Umbilical cord (tissue), 2 donors: ENCODE measurements around the gene KIF17. TPM values are rescaled to one million over a fixed set of nuclear protein-coding genes. Genes with fewer than 3 reads are reported as not detected.

ENCODE experiments used
- DNase-seq: peaks from one replicate; pipeline ENCODE4 v3.0.0-alpha.2; 2015; ENCODE audit warnings: low spot score
- total RNA-seq: library from RNA; depleted of rRNA; stranded (reverse); fragments of >200 nt; gene quantifications from one replicate; pipeline ENCODE4 v1.2.3, GENCODE V29; 2014; ENCODE audit warnings: low replicate concordance; ENCODE audit not compliant: insufficient read depth

KIF17 gene
- total RNA-seq, 1 donor from 2014 or later: not detected

DNA sequence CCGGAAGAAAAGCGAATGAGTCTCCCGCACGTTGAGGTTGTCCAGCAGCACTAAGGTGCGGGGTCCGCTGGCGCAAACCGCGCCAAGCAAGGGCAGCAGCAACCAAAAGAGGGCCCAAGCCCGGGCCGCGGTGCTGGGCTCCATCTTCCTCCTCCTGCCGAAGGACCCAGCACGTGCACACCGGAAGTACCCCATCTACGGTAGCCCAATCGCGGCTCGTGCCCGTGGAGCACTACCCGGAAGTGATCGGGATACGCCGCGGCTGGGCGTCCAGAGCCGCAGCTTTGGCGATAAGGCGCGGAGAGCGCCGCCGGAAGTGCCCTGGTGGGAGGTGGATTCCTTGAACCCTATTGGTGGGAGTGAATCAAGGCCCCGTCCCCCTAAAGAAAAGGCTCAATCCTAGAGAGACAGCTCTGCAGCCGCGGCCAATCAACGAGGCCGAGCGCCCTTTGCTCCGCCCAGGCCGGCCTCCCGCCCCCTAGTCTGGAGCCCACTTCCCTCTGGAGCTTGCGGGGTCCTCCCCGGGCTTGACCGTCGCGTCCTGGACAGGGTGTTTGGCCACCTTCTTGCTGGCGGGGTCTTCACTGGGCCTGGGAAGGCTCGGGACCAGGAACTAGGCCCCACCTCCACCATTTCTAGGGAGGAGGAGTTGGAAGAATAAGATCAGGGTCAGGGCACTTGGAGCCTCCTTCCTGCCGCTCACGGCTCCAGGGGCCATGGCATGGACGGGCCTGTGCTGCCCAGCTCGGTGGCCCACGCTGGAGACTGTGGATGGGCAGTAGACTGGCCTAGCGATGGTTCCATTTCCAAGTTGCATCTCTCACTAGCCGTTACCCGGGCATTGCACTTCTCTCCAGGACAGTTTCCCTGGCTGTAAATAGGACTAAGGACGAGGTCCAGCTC, 56.3 kb downstream of the KIF17 start, which contains the start of gene DDOST:
DDOST (minus strand) TSS at position 163 of the 903 bp plus-strand sequence; CDS start at position 144, 19 bp downstream.
- DNase-seq: peak; percentile 99

GRCh38 chr1:20660847-20661206, 57.0 kb downstream of the KIF17 start:
- no peak for DNase-seq

- DNase-seq: no peak
These were observed 57.4 kb downstream of the KIF17 start for GRCh38 chr1:20660363-20660762.

GRCh38 chr1:20658166-20658915, 59.5 kb downstream of the KIF17 start:
- DNase-seq: no peak

DNA sequence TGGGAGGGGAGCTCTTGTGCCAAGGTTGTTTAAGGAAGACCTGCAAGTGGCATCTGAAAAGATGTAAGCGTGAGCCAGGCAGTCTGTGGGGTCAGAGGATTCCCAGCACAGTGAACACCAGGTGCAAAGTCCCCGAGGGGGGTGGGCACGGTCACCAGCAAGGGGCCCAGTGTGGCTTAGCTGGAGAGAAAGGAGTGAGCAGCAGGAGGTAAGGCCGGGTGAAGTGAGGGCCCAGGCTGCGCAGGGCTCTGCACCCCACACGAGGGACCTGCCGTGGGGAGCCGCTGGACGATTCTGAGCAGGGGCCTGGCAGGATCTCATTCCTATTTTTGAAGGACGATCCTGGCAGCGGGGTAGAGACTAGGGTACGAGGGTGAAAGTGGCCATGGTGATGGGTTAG, 60.8 kb downstream of the KIF17 start:
- DNase-seq: no peak

GRCh38 chr1:20654104-20654690, 63.6 kb downstream of the KIF17 start:
- no peak for DNase-seq

- no peak for DNase-seq
These were observed 65.5 kb downstream of the KIF17 start for GRCh38 chr1:20652300-20652699.

GRCh38 chr1:20648946-20649345, 68.9 kb downstream of the KIF17 start:
- no peak for DNase-seq

- no peak for DNase-seq
These were observed 69.4 kb downstream of the KIF17 start for GRCh38 chr1:20648438-20648837.

- DNase-seq: no peak
These were observed 72.4 kb downstream of the KIF17 start for GRCh38 chr1:20645414-20645813.

DNA sequence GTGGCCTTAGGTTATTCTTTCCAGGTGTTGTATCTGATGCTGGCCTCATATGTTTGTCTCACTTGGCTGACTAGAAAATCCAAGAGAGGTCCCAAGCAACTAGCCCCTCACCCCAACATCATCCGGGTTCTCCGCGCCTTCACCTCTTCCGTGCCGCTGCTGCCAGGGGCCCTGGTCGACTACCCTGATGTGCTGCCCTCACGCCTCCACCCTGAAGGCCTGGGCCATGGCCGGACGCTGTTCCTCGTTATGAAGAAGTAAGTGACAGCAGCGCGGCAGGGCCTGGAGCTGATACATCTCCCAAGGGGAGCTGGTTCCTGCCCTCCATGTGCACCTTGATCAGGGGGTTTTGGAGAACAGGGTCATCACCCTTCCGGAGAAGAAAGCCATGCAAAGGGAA, 73.4 kb downstream of the KIF17 start:
- no peak for DNase-seq

DNA sequence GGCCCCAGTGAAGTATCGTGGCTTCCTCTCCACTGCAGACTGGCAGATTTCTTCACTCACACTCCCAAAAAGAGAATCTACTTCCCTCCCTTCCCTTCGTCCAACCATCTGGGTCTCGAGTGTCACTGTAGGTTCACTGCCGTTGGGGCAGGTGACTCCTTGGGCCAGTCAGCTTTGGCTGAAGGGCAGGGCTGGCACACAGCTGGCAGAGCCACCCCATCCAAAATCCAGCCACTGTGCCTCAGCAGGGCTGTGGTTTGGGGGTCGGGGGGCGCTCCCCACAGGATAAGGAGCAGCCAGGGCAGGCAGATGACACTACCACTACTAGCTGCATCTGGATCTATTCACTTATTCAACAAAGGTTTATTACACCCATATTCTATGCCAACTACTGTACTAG, 74.7 kb downstream of the KIF17 start:
- no peak for DNase-seq

GRCh38 chr1:20641975-20642374, 75.8 kb downstream of the KIF17 start:
- no peak for DNase-seq

DNA sequence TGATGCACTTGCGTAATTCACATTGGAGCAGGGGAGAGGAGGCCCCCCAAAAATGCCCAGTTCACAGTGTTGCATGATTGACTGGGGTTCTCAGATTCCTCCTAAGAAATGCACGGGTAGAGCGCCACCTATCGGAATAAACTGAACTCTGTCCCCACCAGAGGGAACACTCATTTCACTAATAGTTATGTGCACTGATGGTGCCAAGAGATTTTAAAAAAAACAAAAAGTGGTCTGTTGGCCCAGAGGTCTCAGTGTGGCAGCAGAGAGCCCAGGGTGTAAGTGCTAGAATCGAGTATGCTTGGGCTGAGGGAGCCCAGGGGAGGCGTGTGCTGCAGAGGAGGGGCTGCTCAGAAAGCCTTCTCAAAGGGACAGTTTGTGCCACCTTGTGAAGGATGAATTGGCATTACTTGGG, 77.6 kb downstream of the KIF17 start:
- peak; percentile 46 for DNase-seq

- DNase-seq: no peak
These were observed 80.9 kb downstream of the KIF17 start for GRCh38 chr1:20636785-20637347.

DNA sequence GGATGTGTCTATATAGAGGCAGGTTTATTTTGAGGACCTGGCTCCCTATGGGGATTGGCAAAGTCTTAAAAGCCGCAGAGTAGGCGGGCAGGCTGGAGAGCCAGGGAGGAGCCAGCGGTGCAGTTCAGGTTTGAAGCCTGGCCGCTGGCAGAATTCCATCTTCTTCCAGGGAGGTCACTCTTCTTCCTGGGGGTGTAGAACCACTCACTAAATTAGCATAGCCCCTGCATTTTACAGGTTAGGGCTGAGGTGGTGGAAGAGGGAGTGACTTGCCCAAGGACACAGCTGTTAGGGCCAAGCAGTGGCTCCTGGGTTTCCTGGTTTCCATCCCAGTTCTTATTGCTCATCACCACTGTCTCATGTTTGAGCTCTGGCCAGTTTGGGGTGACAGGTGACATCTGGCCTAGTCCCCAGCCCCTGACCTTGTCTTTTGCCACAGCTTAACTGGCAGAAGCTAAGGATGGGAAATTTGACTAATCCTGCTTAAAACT, 83.2 kb downstream of the KIF17 start:
- peak; percentile 17 for DNase-seq

- peak; percentile 11 for DNase-seq
These were observed 83.7 kb downstream of the KIF17 start for GRCh38 chr1:20634065-20634593.

GRCh38 chr1:20633190-20634064, 84.4 kb downstream of the KIF17 start, which contains the start of gene PINK1:
PINK1 (plus strand) TSS chr1:20633458; CDS start chr1:20633549, 91 bp downstream.
- peak; percentile 63 for DNase-seq

GRCh38 chr1:20632386-20632785, 85.4 kb downstream of the KIF17 start:
- DNase-seq: no peak

GRCh38 chr1:20630729-20631128, 87.1 kb downstream of the KIF17 start:
- DNase-seq: no peak
